HepG2 (cell line): ENCODE results near the gene ALG14. TPM values are rescaled to one million over a fixed set of nuclear protein-coding genes. Genes with fewer than 3 reads are reported as not detected.

Experiments
- E2F1 ChIP-seq: sonication (generic); formaldehyde crosslinking; IDR thresholded peaks from 2 replicates; pipeline ENCODE4 v1.5.0; 2020; ENCODE audit warnings: missing genetic modification reagents
- EP300 ChIP-seq, 3 experiments: sonication (generic) in 1 of 3; formaldehyde crosslinking in 1 of 3; IDR thresholded peaks; 2 replicates each; pipeline versions ENCODE4 v1.5.1 to v1.6.1; 2011 to 2020; ENCODE audit warnings: low read depth in 2 of 3, low read length in 2 of 3, borderline replicate concordance in 1 of 3, improper control_type of control experiment in 1 of 3, mild to moderate bottlenecking in 1 of 3, missing genetic modification reagents in 1 of 3, moderate library complexity in 1 of 3
- HOXA3 ChIP-seq: sonication (generic); formaldehyde crosslinking; IDR thresholded peaks from 2 replicates; pipeline ENCODE4 v1.5.0; 2020; ENCODE audit warnings: missing genetic modification reagents
- IRF2 ChIP-seq: IDR thresholded peaks from 2 replicates; pipeline ENCODE4 v1.6.1; 2018; ENCODE audit warnings: missing genetic modification reagents, missing compliant biosample characterization
- KLF12 ChIP-seq: sonication (generic); formaldehyde crosslinking; IDR thresholded peaks from 2 replicates; pipeline ENCODE4 v1.4.0; 2020; ENCODE audit warnings: missing genetic modification reagents, borderline replicate concordance
- MBD4 ChIP-seq: IDR thresholded peaks from 2 replicates; pipeline ENCODE4 v1.6.1; 2012; ENCODE audit warnings: low read length, inconsistent platforms, borderline replicate concordance
- MED13 ChIP-seq: sonication (generic); formaldehyde crosslinking; IDR thresholded peaks from 2 replicates; pipeline ENCODE4 v1.5.0; 2020; ENCODE audit warnings: missing genetic modification reagents
- MEF2D ChIP-seq: sonication (generic); formaldehyde crosslinking; IDR thresholded peaks from 2 replicates; pipeline ENCODE4 v1.5.1; 2020; ENCODE audit warnings: mild to moderate bottlenecking, missing genetic modification reagents
- NFIC ChIP-seq: IDR thresholded peaks from 2 replicates; pipeline ENCODE4 v1.6.1; 2012; ENCODE audit warnings: mild to moderate bottlenecking, low read length, inconsistent platforms
- PBX3 ChIP-seq: sonication (generic); formaldehyde crosslinking; IDR thresholded peaks from 2 replicates; pipeline ENCODE4 v1.8.1; 2023; ENCODE audit warnings: missing genetic modification reagents, inconsistent platforms, borderline replicate concordance
- SIN3A ChIP-seq: IDR thresholded peaks from 2 replicates; pipeline ENCODE4 v1.6.1; 2011; ENCODE audit warnings: low read depth, mild to moderate bottlenecking, control low read depth, low read length, borderline replicate concordance
- SOX6 ChIP-seq, 2 experiments: fragments of 450-650 bp in 1 of 2; sonication (generic) in 1 of 2; formaldehyde crosslinking in 1 of 2; IDR thresholded peaks; 2 replicates each; pipeline versions ENCODE4 v1.4.0 to v1.6.1; 2017 to 2020; ENCODE audit warnings: antibody characterized with exemption in 1 of 2, mild to moderate bottlenecking in 1 of 2, missing genetic modification reagents in 1 of 2
- ZKSCAN1 ChIP-seq: fragments of 150-350 bp; IDR thresholded peaks from 2 replicates; pipeline ENCODE4 v1.6.1; 2014; ENCODE audit warnings: low read length
- ZNF354B ChIP-seq: sonication (generic); formaldehyde crosslinking; IDR thresholded peaks from 2 replicates; pipeline ENCODE4 v1.8.0; 2022; ENCODE audit warnings: mild to moderate bottlenecking, missing genetic modification reagents
- ZNF512B ChIP-seq: sonication (generic); formaldehyde crosslinking; IDR thresholded peaks from 2 replicates; pipeline ENCODE4 v1.5.1; 2020; ENCODE audit warnings: missing genetic modification reagents, mild to moderate bottlenecking, borderline replicate concordance
- ZNF781 ChIP-seq: sonication (generic); formaldehyde crosslinking; IDR thresholded peaks from 2 replicates; pipeline ENCODE4 v1.5.1; 2020; ENCODE audit warnings: borderline replicate concordance, mild to moderate bottlenecking, missing genetic modification reagents; ENCODE audit errors: not compliant biosample characterization
- polyA plus RNA-seq, 8 experiments: library from polyadenylated mRNA; depleted of rRNA in 3 of 8; stranded (reverse) in 7 of 8; unstranded in 1 of 8; fragments of >200 nt; fragmentation: Illumina TruSeq in 4 of 8; extraction: Trizol in 4 of 8; gene quantifications; 2 replicates each; pipeline versions ENCODE4 v1.2.1 to v1.2.3, GENCODE V29; 2011 to 2016; ENCODE audit warnings: low read depth in 4 of 8, missing spikeins in 1 of 8, mixed read lengths in 1 of 8; ENCODE audit not compliant: insufficient read depth in 1 of 8
- total RNA-seq, 5 experiments: library from RNA; depleted of rRNA; stranded (reverse); fragments of >200 nt; fragmentation: Illumina TruSeq; extraction: Trizol; gene quantifications; 2 replicates each; pipeline ENCODE4 v1.2.3, GENCODE V29; 2016; ENCODE audit warnings: low read depth in 1 of 5
- TF ChIP-seq, protein P1 (sequence below): sonication (generic); formaldehyde crosslinking; IDR thresholded peaks from 2 replicates; pipeline ENCODE4 v1.9.0; 2021; ENCODE audit warnings: missing genetic modification reagents, borderline replicate concordance
- TF ChIP-seq, protein P2 (sequence below): IDR thresholded peaks from 2 replicates; pipeline ENCODE4 v1.6.1; 2016; ENCODE audit warnings: missing compliant biosample characterization, missing genetic modification reagents, borderline replicate concordance

Gene ALG14
- total and polyA plus RNA-seq, 2 of the 13 experiments (the other 11 are each of a cell fraction or from before 2014, with no cell fraction given): 4.5 to 12.7 TPM

- TF ChIP-seq, protein P1, sequence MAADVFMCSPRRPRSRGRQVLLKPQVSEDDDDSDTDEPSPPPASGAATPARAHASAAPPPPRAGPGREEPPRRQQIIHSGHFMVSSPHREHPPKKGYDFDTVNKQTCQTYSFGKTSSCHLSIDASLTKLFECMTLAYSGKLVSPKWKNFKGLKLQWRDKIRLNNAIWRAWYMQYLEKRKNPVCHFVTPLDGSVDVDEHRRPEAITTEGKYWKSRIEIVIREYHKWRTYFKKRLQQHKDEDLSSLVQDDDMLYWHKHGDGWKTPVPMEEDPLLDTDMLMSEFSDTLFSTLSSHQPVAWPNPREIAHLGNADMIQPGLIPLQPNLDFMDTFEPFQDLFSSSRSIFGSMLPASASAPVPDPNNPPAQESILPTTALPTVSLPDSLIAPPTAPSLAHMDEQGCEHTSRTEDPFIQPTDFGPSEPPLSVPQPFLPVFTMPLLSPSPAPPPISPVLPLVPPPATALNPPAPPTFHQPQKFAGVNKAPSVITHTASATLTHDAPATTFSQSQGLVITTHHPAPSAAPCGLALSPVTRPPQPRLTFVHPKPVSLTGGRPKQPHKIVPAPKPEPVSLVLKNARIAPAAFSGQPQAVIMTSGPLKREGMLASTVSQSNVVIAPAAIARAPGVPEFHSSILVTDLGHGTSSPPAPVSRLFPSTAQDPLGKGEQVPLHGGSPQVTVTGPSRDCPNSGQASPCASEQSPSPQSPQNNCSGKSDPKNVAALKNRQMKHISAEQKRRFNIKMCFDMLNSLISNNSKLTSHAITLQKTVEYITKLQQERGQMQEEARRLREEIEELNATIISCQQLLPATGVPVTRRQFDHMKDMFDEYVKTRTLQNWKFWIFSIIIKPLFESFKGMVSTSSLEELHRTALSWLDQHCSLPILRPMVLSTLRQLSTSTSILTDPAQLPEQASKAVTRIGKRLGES (CRISPR knock-in tag): 0 out of 2 replicates have a peak, but pooled peaks have one; percentile 43
- peak; percentile 58; the same call in 1 of the 2 replicates for TF ChIP-seq KLF12 (CRISPR knock-in tag)
- TF ChIP-seq IRF2 (CRISPR knock-in tag): peak; percentile 23; the same call in 1 of the 2 replicates
- 0 out of 2 replicates have a peak, but pooled peaks have one; percentile 31 for TF ChIP-seq PBX3 (CRISPR knock-in tag)
- TF ChIP-seq MEF2D: peak; percentile 35; the same call in 1 of the 2 replicates
- no peak for TF ChIP-seq ZNF354B
- peak; percentile 32; the same call in 1 of the 2 replicates for TF ChIP-seq E2F1 (CRISPR knock-in tag)
- TF ChIP-seq ZNF781 (CRISPR knock-in tag): peak; percentile 73
- TF ChIP-seq MED13 (CRISPR knock-in tag): no peak
- peak; percentile 74; the same call in 1 of the 2 replicates for TF ChIP-seq ZNF512B (CRISPR knock-in tag)
- TF ChIP-seq, protein P2, sequence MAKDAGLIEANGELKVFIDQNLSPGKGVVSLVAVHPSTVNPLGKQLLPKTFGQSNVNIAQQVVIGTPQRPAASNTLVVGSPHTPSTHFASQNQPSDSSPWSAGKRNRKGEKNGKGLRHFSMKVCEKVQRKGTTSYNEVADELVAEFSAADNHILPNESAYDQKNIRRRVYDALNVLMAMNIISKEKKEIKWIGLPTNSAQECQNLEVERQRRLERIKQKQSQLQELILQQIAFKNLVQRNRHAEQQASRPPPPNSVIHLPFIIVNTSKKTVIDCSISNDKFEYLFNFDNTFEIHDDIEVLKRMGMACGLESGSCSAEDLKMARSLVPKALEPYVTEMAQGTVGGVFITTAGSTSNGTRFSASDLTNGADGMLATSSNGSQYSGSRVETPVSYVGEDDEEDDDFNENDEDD (CRISPR knock-in tag): peak; percentile 40; the same call in 1 of the 2 replicates
- no peak for TF ChIP-seq MBD4
- TF ChIP-seq EP300 (IDR thresholded peaks at IDR 0.05; ENCODE audit: low read depth in 2 of 2, low read length in 2 of 2): peak in 1 of 2 experiments; percentile 4; a peak in 1 of 4 replicates
- no peak for TF ChIP-seq EP300 (CRISPR knock-in tag; IDR thresholded peaks at IDR 0.05; ENCODE audit: borderline replicate concordance)
- peak; percentile 55; the same call in 1 of the 2 replicates for TF ChIP-seq HOXA3 (CRISPR knock-in tag)
- no peak for TF ChIP-seq ZKSCAN1
- no peak for TF ChIP-seq SOX6 (IDR thresholded peaks at IDR 0.05)
- peak; percentile 53; the same call in 1 of the 2 replicates for TF ChIP-seq SOX6 (CRISPR knock-in tag; IDR thresholded peaks at IDR 0.05)
- no peak for TF ChIP-seq NFIC
- 0 out of 2 replicates have a peak, but pooled peaks have one; percentile 50 for TF ChIP-seq SIN3A
These were observed 147.1 kb downstream of the ALG14 start (continued) for GRCh38 chr1:94925561-94926125.
